Measurements from ENCODE around the gene MRRF.
A peak's percentile ranks its signal among the peaks of the same experiment; 100 is the strongest.

MRRF gene

DNA sequence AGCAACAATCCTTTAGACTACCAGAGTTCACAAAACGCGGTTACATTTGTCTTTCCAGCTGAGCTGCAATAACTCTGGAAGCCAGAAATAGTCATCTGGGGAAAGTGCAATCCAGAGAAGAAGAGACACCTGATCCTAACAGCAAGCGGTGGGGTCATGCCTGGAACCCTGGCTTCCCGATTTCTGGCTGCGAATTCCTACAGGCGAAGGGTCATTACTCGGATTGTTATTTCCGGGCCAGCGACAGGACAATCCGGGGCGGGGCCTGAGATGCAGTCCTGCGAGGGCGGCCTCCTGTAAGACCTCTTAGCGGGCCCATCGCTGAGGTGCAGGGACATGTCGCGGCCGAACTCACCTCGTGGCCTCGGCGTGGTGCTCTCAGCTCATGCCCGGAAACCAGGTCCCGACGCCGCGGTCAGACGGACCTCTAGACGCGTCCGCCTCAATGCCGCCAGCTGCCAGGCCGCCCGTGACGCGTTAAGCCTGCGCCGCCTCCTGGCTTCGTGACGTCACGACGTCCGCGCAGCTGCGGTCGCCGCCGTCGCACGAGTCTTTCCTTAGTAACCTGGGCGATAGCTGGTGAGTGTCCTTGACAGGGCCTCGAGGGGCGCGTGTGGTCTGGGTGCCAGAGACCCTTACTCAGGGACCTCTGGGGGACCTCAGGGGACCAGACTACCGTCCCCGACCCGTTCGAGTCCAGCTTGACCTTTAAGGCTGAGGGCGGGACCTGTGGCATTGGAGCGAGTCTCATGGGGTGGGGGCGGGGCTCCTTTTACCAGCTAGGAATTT lies at the start of gene MRRF, which contains the start of gene RBM18:
MRRF (plus strand) TSS at position 523 of the 789 bp plus-strand sequence. CDS start 6,010 bp downstream, outside the sequence.
RBM18 (minus strand) TSS at position 481 of the 789 bp plus-strand sequence. CDS start 3,348 bp downstream, outside the sequence.
- peak; percentile 90 for DNase-seq (ENCODE audit: low read depth)

GRCh38 chr9:122215663-122216062 lies 49.0 kb upstream of the MRRF start:
- DNase-seq (ENCODE audit: low read depth): no peak

- no peak for DNase-seq (ENCODE audit: low read depth)
Measured at GRCh38 chr9:122216138-122216797, 48.4 kb upstream of the MRRF start.

- DNase-seq (ENCODE audit: low read depth): no peak
Measured at GRCh38 chr9:122216798-122217418, 47.8 kb upstream of the MRRF start.

DNA sequence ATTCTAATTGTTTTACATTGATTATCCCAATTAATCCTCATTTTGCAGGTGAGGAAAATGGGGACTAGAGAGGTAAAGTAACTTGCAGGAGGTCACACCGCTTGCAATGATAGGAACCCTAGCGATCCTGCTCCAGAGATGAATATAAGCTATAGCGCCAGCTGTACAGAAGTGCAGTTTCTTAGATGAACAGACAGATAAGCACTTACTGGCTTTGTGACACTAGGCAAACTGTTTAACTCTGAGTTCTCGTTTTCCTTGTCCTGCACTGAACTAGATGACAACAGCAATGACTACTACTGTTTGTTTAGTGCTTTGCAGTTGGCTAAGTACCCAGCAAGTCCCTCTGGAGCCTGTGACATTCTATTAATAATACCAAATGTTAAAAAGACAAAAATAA lies 47.0 kb upstream of the MRRF start:
- DNase-seq (ENCODE audit: low read depth): no peak

GRCh38 chr9:122218071-122218934 lies 46.4 kb upstream of the MRRF start:
- no peak for DNase-seq (ENCODE audit: low read depth)

- DNase-seq (ENCODE audit: low read depth): no peak
Measured at GRCh38 chr9:122218935-122219855, 45.5 kb upstream of the MRRF start.

GRCh38 chr9:122219856-122220672 lies 44.6 kb upstream of the MRRF start:
- DNase-seq (ENCODE audit: low read depth): no peak

DNA sequence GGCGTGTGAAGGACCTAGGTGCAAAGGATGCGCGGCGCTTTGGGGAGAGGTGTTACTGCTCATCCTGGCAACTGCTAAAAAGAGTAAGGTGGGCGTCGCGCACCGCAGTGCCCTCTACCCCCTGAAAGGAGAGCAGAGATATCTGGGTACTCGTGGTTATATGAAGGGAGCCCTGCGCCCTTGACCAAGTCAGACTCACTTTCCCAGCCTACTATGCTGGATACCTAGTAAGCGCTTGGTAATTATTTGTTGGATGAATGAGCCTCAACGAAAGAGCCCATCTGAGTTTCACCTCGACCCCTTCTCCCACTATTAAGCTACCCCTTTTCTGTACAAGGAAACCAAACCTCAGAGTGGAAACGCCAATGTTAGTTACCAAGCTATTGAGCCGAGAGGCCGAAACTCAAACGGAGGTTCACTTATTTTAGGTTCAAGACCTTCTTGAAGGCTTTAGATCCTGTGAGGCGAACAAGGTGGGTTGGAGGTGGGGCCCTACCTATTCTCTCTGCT lies 44.0 kb upstream of the MRRF start:
- DNase-seq (ENCODE audit: low read depth): no peak

- no peak for DNase-seq (ENCODE audit: low read depth)
Measured at GRCh38 chr9:122221183-122221811, 43.4 kb upstream of the MRRF start.

GRCh38 chr9:122222791-122223190 lies 41.9 kb upstream of the MRRF start:
- no peak for DNase-seq (ENCODE audit: low read depth)

GRCh38 chr9:122223435-122223834 lies 41.2 kb upstream of the MRRF start:
- no peak for DNase-seq (ENCODE audit: low read depth)

DNA sequence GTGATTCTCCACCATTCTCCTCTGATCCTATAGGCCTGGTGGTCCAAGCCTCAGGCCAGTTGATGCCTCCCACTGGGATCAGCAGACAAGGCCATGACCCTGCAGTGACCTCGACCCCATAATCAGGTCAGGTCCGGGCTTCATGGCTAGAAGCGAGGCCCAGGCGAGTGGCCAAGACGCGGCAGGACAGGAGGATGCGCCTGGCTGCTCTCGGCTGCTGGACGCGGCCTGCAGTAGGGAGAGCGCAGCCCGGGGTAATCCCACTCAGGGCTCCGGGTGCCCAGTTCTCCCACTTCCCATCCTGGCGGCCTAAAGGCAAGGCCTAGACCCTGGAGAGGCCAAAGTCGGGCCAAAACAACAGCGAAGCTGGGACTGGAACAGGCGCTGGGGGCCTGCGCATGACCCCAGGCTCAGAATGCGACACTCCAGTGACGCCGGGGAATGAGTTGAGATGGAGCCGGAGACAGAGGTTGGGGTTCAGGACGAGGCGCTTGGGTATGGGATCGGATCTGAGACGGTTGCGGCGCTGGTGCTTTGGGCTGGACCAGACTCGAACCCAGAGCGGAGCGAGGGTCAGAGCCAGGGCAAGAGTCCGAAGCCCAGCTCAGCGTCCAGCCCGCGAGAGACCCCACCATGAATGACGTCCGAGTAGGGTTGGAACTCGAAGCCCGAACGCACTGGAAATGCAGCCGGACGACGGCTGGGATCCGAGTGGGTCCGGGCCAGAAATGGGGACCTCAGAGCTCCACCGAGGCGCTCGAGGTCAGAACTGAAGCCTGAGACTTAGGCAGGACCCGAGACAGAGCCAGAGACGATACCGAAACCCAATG lies 39.2 kb upstream of the MRRF start:
- DNase-seq (ENCODE audit: low read depth): no peak

- no peak for DNase-seq (ENCODE audit: low read depth)
Measured at GRCh38 chr9:122226142-122226757, 38.4 kb upstream of the MRRF start.

DNA sequence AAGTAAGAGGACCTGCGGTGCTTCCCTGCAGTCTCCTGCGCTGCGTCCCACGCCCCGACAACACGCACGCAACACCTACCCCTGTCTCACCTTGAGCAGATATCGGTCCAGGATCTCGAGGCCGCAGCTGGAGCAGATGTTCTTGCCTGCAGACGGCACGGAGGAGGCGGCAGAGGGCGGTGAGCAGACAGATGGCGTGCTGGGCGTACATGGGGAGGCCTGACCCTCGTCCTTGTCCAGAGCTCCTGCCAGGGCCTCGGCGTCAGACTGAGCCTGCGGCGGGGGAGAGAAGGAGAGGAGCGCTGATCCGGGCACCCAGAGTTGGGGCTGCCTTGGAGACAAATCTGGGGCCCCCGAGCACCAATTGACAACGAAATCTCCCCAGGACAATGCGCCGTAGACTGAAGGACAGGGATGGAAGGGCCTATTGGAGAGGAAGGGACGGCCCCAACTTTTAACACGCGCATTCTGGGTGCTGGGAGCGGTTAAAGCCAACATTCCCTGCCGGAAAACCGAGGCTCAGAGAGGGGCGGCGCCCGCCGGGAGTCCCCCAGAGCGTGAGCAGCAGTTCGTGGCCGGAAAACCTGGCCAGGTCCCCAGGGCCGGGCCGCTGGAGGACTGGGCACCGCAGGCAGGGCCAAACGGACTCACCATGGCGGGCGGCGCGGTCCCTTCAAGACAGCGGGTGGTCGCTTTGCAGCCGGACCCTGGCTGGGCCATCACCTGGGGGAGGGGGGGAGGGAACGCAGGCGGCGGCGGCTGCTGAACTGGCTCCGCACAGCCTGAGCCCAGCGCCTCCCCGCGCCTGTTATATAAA lies 37.7 kb upstream of the MRRF start:
- DNase-seq (ENCODE audit: low read depth): no peak

GRCh38 chr9:122227575-122227900 lies 37.1 kb upstream of the MRRF start:
- DNase-seq (ENCODE audit: low read depth): no peak

DNA sequence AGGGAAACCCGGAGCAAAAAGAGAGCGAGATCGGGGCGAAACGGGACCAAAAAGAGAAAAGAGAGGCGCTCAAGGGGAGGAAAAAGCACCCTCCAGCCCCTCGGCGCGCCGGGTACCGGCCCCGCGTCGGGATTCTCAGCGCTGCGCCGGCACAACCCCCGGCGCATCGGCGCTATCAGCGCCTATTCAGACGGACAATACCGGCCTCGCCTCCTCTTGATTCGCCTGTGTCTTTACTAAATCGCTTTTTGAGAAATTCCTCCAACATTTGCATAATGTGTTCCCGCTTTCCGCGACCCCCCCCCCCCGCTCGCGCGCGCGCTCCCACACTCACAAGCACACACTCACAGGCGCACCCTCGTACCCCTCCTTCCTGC lies 36.5 kb upstream of the MRRF start:
- DNase-seq (ENCODE audit: low read depth): no peak
